SK-N-MC (cell line): ENCODE results near the gene CIZ1.
A peak's percentile ranks its signal among the peaks of the same experiment; 100 is the strongest.

Experiments used
- DNase-seq: peaks from one replicate; pipeline ENCODE4 v3.0.0-alpha.2; 2011; ENCODE audit warnings: low read depth, low spot score
- H3K27ac ChIP-seq: fragments of 200-600 bp; sonication (generic); 2 replicates; pipeline ENCODE4 v1.5.1; 2016; ENCODE audit warnings: mixed run types
- H3K36me3 ChIP-seq: fragments of 200-600 bp; sonication (generic); 2 replicates; pipeline ENCODE4 v1.6.1; 2017; ENCODE audit warnings: antibody characterized with exemption, low read length, mixed read lengths; ENCODE audit not compliant: insufficient read depth
- H3K4me3 ChIP-seq: fragments of 200-600 bp; sonication (generic); 2 replicates; pipeline ENCODE4 v1.5.1; 2016
- H3K9ac ChIP-seq: fragments of 200-600 bp; sonication (generic); 2 replicates; pipeline ENCODE4 v1.8.0; 2017; ENCODE audit warnings: mixed run types, mixed read lengths; ENCODE audit not compliant: insufficient read length
- H3K9me3 ChIP-seq: fragments of 200-600 bp; sonication (generic); 2 replicates; pipeline ENCODE4 v1.6.1; 2017; ENCODE audit warnings: low read depth, mild to moderate bottlenecking, antibody characterized with exemption, low read length, moderate library complexity, mixed read lengths
- EZH2 ChIP-seq: fragments of 200-600 bp; sonication (generic); IDR thresholded peaks from one replicate; pipeline ENCODE4 v1.6.1; 2017; ENCODE audit warnings: antibody characterized with exemption
- FOXP2 ChIP-seq: optimal IDR thresholded peaks from 2 replicates; pipeline ENCODE3; 2011; ENCODE audit warnings: mild to moderate bottlenecking, moderate library complexity; ENCODE audit not compliant: insufficient read depth; ENCODE audit errors: extremely low read length, control extremely low read depth
- POLR2AphosphoS5 ChIP-seq: IDR thresholded peaks from 2 replicates; pipeline ENCODE4 v1.6.1; 2012; ENCODE audit warnings: mild to moderate bottlenecking, low read depth, low read length, borderline replicate concordance

CIZ1 gene

GRCh38 chr9:128117613-128118471 lies 73.5 kb downstream of the CIZ1 start:
- no peak overlapping the region for H3K27ac ChIP-seq

GRCh38 chr9:128116104-128117083 lies 75.0 kb downstream of the CIZ1 start:
- Histone ChIP-seq H3K36me3 (no peaks in the 10 kb centered on the region), H3K27ac (no peak overlapping the region), H3K9me3 (no peaks in the 10 kb centered on the region), H3K4me3 (no peak overlapping the region), H3K9ac (no peak overlapping the region)
- no peak for DNase-seq
- TF ChIP-seq POLR2AphosphoS5 (no peak), EZH2 (no peak), FOXP2 (no peak)

More at GRCh38 chr9:128117613-128118471, 73.5 kb downstream of the CIZ1 start:
- H3K4me3 ChIP-seq, result no peak overlapping the region
- H3K36me3 ChIP-seq, result no peaks in the 10 kb centered on the region; the same call in 1 of the 2 replicates
- peak; percentile 77 for DNase-seq
- H3K9me3 ChIP-seq, result no peaks in the 10 kb centered on the region
- TF ChIP-seq FOXP2, result no peak
- TF ChIP-seq POLR2AphosphoS5, result no peak
- no peak for TF ChIP-seq EZH2
- H3K9ac ChIP-seq, result no peak overlapping the region
